Germinal center (tissue), 1 donor: ENCODE results near the gene ATF7IP.

Experiments
- DNase-seq: peaks from one replicate; pipeline ENCODE4 v3.0.0; 2012; ENCODE audit warnings: mixed read lengths, low spot score

ATF7IP gene

GRCh38 chr12:14505626-14506596 is 140.4 kb downstream of the ATF7IP start:
- DNase-seq: no peak

GRCh38 chr12:14510574-14510973 is 145.1 kb downstream of the ATF7IP start:
- no peak for DNase-seq

GRCh38 chr12:14514154-14514842 is 148.8 kb downstream of the ATF7IP start:
- peak; percentile 12 for DNase-seq

- no peak for DNase-seq
Observed at GRCh38 chr12:14514946-14515345, 149.5 kb downstream of the ATF7IP start.

- no peak for DNase-seq
Observed at GRCh38 chr12:14521822-14522221, 156.3 kb downstream of the ATF7IP start.

GRCh38 chr12:14525964-14526363 is 160.5 kb downstream of the ATF7IP start:
- DNase-seq: no peak

GRCh38 chr12:14532152-14532551 is 166.7 kb downstream of the ATF7IP start:
- no peak for DNase-seq

GRCh38 chr12:14537088-14537487 is 171.6 kb downstream of the ATF7IP start:
- no peak for DNase-seq

- DNase-seq: no peak
Observed at GRCh38 chr12:14540801-14541462, 175.4 kb downstream of the ATF7IP start.

GRCh38 chr12:14545144-14546124 is 180.0 kb downstream of the ATF7IP start:
- no peak for DNase-seq

GRCh38 chr12:14547571-14547970 is 182.1 kb downstream of the ATF7IP start:
- DNase-seq: no peak

- no peak for DNase-seq
Observed at GRCh38 chr12:14548609-14549008, 183.1 kb downstream of the ATF7IP start.
